Panc1 (cell line): ENCODE results near the gene LRRC61.

Experiments
- CTCF ChIP-seq: fragments of 450-650 bp; IDR thresholded peaks from 2 replicates; pipeline ENCODE4 v1.5.1; 2017; ENCODE audit warnings: mild to moderate bottlenecking
- POLR2AphosphoS5 ChIP-seq: IDR thresholded peaks from 2 replicates; pipeline ENCODE4 v1.6.1; 2012; ENCODE audit warnings: mild to moderate bottlenecking, low read depth, low read length, moderate library complexity
- REST ChIP-seq, 2 experiments: IDR thresholded peaks; 2 replicates each; pipeline ENCODE4 v1.6.1; 2011 to 2012; ENCODE audit warnings: low read depth in 2 of 2, control low read depth in 1 of 2, low read length in 1 of 2, mild to moderate bottlenecking in 1 of 2, moderate library complexity in 1 of 2; ENCODE audit not compliant: insufficient read depth in 1 of 2
- TCF7L2 ChIP-seq: IDR thresholded peaks from 2 replicates; pipeline ENCODE4 v1.6.1; 2011; ENCODE audit warnings: mild to moderate bottlenecking, low read depth, low read length, inconsistent platforms

GRCh38 chr7:150351587-150352194 lies 28.5 kb downstream of the LRRC61 start:
- TF ChIP-seq CTCF, result no peak
- no peak for TF ChIP-seq TCF7L2
- no peak for TF ChIP-seq REST (IDR thresholded peaks at IDR 0.05; ENCODE audit: insufficient read depth in 1 of 2, low read depth in 2 of 2, low read length in 1 of 2)
- no peak for TF ChIP-seq POLR2AphosphoS5
